A549 (cell line): ENCODE results near the gene CAMKV.

Source experiments
- CBX2 ChIP-seq: fragments of 200-600 bp; sonication (generic); IDR thresholded peaks from 2 replicates; pipeline ENCODE4 v1.6.1; 2016; ENCODE audit warnings: low read depth, mild to moderate bottlenecking, borderline replicate concordance
- CTCF ChIP-seq: fragments of >200 bp; sonication (Bioruptor Twin); formaldehyde crosslinking; IDR thresholded peaks from 3 replicates; pipeline ENCODE4 v1.5.1; 2016
- EP300 ChIP-seq, 2 experiments: fragments of >200 bp; sonication (Bioruptor Twin); formaldehyde crosslinking; IDR thresholded peaks; 2 replicates in 1 of 2; 3 replicates in 1 of 2; pipeline ENCODE4 v1.6.1; 2016 to 2017
- GATA3 ChIP-seq: IDR thresholded peaks from 2 replicates; pipeline ENCODE4 v1.6.1; 2012; ENCODE audit warnings: borderline replicate concordance
- HDAC2 ChIP-seq: fragments of 200-600 bp; sonication (generic); IDR thresholded peaks from 2 replicates; pipeline ENCODE4 v1.6.1; 2016
- HES2 ChIP-seq: fragments of >200 bp; sonication (Bioruptor Twin); formaldehyde crosslinking; IDR thresholded peaks from 2 replicates; pipeline ENCODE4 v1.6.1; 2016
- JUN ChIP-seq, 2 experiments: fragments of >200 bp; sonication (Bioruptor Twin); formaldehyde crosslinking; IDR thresholded peaks; 2 replicates in 1 of 2; 3 replicates in 1 of 2; pipeline ENCODE4 v1.6.1; 2016 to 2017
- MAFK ChIP-seq: fragments of 450-650 bp; IDR thresholded peaks from 2 replicates; pipeline ENCODE4 v1.6.1; 2014; ENCODE audit not compliant: partially characterized antibody
- NR3C1 ChIP-seq: fragments of >200 bp; sonication (Bioruptor Twin); formaldehyde crosslinking; IDR thresholded peaks from 3 replicates; pipeline ENCODE4 v1.6.1; 2017
- PBX3 ChIP-seq: IDR thresholded peaks from 2 replicates; pipeline ENCODE4 v1.6.1; 2012
- PHF8 ChIP-seq: fragments of 200-600 bp; sonication (generic); IDR thresholded peaks from 2 replicates; pipeline ENCODE4 v1.6.1; 2016; ENCODE audit warnings: low read depth, mild to moderate bottlenecking, antibody characterized with exemption, moderate library complexity, borderline replicate concordance
- RAD21 ChIP-seq, 2 experiments: fragments of >200 bp in 1 of 2; sonication (Bioruptor Twin) in 1 of 2; formaldehyde crosslinking in 1 of 2; IDR thresholded peaks in 1 of 2; conservative IDR thresholded peaks in 1 of 2; 2 replicates in 1 of 2; 3 replicates in 1 of 2; pipeline ENCODE4 v1.6.1; 2012 to 2018; ENCODE audit warnings: inconsistent platforms in 1 of 2
- SREBF2 ChIP-seq: fragments of 450-650 bp; IDR thresholded peaks from 2 replicates; pipeline ENCODE4 v1.6.1; 2014; ENCODE audit warnings: mild to moderate bottlenecking, moderate library complexity
- USF2 ChIP-seq: fragments of 450-650 bp; IDR thresholded peaks from 2 replicates; pipeline ENCODE4 v1.6.1; 2014; ENCODE audit warnings: antibody characterized with exemption

- no peak for TF ChIP-seq JUN (IDR thresholded peaks at IDR 0.05)
- TF ChIP-seq CTCF = no peak
- TF ChIP-seq NR3C1 = no peak
- TF ChIP-seq EP300 (IDR thresholded peaks at IDR 0.05) = no peak
- TF ChIP-seq HDAC2 = no peak
- no peak for TF ChIP-seq PHF8
- no peak for TF ChIP-seq USF2
- TF ChIP-seq SREBF2 = no peak
- TF ChIP-seq CBX2 = no peak
- no peak for TF ChIP-seq GATA3
- TF ChIP-seq HES2 = no peak
- no peak for TF ChIP-seq PBX3
- TF ChIP-seq MAFK = peak; percentile 58
- no peak for TF ChIP-seq RAD21 (conservative IDR thresholded peaks at IDR 0.05 in 1 of 2, IDR thresholded peaks at IDR 0.05 in 1 of 2)
Measured at GRCh38 chr3:49864505-49864904, 5.2 kb downstream of the CAMKV start.
